ENCODE measurements around the gene ENPP7. TPM values are rescaled to one million over a fixed set of nuclear protein-coding genes. Genes with fewer than 3 reads are reported as not detected.

Gene ENPP7
- total and polyA plus RNA-seq, 2 donors from 2014 or later, result 0.94 to 3.7 TPM

DNA sequence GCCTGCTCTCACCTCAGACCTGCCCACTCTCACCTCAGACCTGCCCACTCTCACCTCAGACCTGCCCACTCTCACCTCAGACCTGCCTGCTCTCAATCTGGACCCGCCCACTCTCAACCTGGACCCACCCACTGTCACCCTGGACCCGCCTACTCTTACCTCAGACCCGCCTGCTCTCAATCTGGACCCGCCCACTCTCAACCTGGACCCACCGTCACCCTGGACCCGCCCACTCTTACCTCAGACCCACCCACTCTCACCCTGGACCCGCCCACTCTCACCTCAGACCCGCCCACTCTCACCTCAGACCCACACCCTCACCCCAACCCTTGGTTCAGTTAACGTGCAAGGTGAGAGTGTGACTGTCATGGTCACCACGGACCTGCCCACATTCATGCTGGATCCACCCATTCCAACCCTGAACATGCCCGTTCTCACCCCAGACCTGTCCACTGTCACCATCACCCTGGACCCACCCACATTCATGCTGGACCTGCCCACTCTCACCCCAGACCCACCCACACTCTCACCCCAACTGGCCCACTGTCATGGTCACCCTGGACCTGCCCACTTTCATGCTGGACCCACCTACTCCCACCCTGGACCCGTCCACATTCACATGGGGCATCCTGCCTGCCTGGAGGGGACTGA is 31.2 kb upstream of the ENPP7 start:
- DNase-seq (no peak), FAIRE-seq (no peak)
- TF ChIP-seq, protein P1, sequence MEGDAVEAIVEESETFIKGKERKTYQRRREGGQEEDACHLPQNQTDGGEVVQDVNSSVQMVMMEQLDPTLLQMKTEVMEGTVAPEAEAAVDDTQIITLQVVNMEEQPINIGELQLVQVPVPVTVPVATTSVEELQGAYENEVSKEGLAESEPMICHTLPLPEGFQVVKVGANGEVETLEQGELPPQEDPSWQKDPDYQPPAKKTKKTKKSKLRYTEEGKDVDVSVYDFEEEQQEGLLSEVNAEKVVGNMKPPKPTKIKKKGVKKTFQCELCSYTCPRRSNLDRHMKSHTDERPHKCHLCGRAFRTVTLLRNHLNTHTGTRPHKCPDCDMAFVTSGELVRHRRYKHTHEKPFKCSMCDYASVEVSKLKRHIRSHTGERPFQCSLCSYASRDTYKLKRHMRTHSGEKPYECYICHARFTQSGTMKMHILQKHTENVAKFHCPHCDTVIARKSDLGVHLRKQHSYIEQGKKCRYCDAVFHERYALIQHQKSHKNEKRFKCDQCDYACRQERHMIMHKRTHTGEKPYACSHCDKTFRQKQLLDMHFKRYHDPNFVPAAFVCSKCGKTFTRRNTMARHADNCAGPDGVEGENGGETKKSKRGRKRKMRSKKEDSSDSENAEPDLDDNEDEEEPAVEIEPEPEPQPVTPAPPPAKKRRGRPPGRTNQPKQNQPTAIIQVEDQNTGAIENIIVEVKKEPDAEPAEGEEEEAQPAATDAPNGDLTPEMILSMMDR (IDR thresholded peaks at IDR 0.05; ENCODE audit: borderline replicate concordance, extremely low read depth, insufficient read depth), result no peak
- Histone ChIP-seq H3K9me3 (ENCODE audit: control insufficient read depth in 2 of 3, insufficient read depth in 1 of 3, low read length in 3 of 3) (no peaks in the 10 kb centered on the region), H3K27me3 (ENCODE audit: control insufficient read depth, insufficient read depth, low read length) (no peaks in the 10 kb centered on the region), H3K4me1 (ENCODE audit: control insufficient read depth in 2 of 3, insufficient read depth in 2 of 3, low read depth in 1 of 3, low read length in 3 of 3) (peaks cover 0 to 7% (median 0%) of the 10 kb centered on the region in 3 donors), H3K9ac (ENCODE audit: low read length in 3 of 3) (no peak overlapping the region), H3K27ac (ENCODE audit: low read depth in 2 of 2, low read length in 2 of 2) (no peak overlapping the region), H3K4me3 (ENCODE audit: low read length in 3 of 3) (no peak overlapping the region), H3K36me3 (ENCODE audit: control insufficient read depth in 2 of 3, insufficient read depth in 3 of 3, low read length in 3 of 3) (no peaks in the 10 kb centered on the region)
- intact Hi-C loops (cut with DNase I), result no loop called here

DNA sequence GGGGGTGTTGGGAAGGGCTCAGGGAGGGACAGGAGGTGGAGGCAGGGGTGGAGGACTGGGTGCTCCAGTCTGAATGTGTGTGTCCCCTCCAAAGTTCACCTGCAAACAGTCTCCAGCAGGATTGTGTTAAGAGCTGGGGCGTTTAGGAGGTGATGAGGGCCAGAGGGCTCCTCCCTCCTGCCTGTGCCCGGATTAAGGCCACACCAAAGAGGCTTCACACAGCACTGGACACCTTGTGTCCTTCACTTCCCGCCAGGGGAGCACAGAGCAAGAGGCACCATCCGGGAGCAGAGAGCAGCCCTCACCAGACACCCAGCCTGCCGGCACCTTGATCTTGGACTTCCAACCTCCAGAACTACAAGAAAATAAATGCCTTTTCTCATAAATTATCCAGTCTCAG is 30.2 kb upstream of the ENPP7 start:
- H3K27me3 ChIP-seq (ENCODE audit: control insufficient read depth, insufficient read depth, low read length), result no peaks in the 10 kb centered on the region
- intact Hi-C loops (cut with DNase I), result no loop called here

DNA sequence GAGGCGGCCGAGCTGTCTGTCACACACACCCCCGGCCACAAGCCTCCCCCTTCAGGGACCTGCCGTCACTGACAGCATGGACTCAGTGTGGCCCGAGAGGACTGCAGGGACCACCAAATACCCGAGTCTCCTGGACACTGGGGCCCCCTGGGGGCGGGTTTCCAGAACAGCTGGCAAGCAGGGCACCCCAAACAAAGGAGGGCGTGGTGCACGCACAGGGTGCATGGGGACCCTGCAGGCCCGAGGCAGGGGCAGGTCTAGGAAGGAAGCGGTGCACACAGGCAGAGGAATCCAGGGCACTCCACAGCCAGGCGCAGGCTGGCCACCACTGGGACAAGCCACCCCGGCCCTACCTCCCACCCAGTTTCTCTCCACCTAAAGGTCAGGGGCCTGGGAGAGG is 28.7 kb upstream of the ENPP7 start:
- H3K36me3 ChIP-seq (ENCODE audit: control insufficient read depth in 2 of 3, insufficient read depth in 3 of 3, low read length in 3 of 3), result no peaks in the 10 kb centered on the region
- FAIRE-seq (no peak), DNase-seq (no peak)
- no peaks in the 10 kb centered on the region for H3K9me3 ChIP-seq (ENCODE audit: control insufficient read depth in 2 of 3, insufficient read depth in 1 of 3, low read length in 3 of 3)
- no peak overlapping the region for H3K9ac ChIP-seq (ENCODE audit: low read length in 3 of 3)
- no peaks in the 10 kb centered on the region for H3K27me3 ChIP-seq (ENCODE audit: control insufficient read depth, insufficient read depth, low read length)
- H3K4me3 ChIP-seq (ENCODE audit: low read length in 3 of 3), result no peak overlapping the region
- intact Hi-C loops (cut with DNase I), result no loop called here
- H3K4me1 ChIP-seq (ENCODE audit: control insufficient read depth in 2 of 3, insufficient read depth in 2 of 3, low read depth in 1 of 3, low read length in 3 of 3), result no peaks in the 10 kb centered on the region
- no peak overlapping the region for H3K27ac ChIP-seq (ENCODE audit: low read depth in 2 of 2, low read length in 2 of 2)
- TF ChIP-seq, protein P1 (IDR thresholded peaks at IDR 0.05; ENCODE audit: borderline replicate concordance, extremely low read depth, insufficient read depth), result no peak

More for the DNA sequence above, 30.2 kb upstream of the ENPP7 start:
- Histone ChIP-seq H3K9me3 (ENCODE audit: control insufficient read depth in 2 of 3, insufficient read depth in 1 of 3, low read length in 3 of 3) (no peaks in the 10 kb centered on the region), H3K27ac (ENCODE audit: low read depth in 2 of 2, low read length in 2 of 2) (no peak overlapping the region), H3K9ac (ENCODE audit: low read length in 3 of 3) (no peak overlapping the region), H3K4me1 (ENCODE audit: control insufficient read depth in 2 of 3, insufficient read depth in 2 of 3, low read depth in 1 of 3, low read length in 3 of 3) (peaks cover 0 to 6% (median 0%) of the 10 kb centered on the region in 3 donors), H3K36me3 (ENCODE audit: control insufficient read depth in 2 of 3, insufficient read depth in 3 of 3, low read length in 3 of 3) (no peaks in the 10 kb centered on the region), H3K4me3 (ENCODE audit: low read length in 3 of 3) (no peak overlapping the region)
- DNase-seq (no peak), FAIRE-seq (no peak)
- TF ChIP-seq, protein P1 (IDR thresholded peaks at IDR 0.05; ENCODE audit: borderline replicate concordance, extremely low read depth, insufficient read depth), result no peak
